GM12878 (cell line): ENCODE measurements around the gene FGF19. TPM values are rescaled to one million over a fixed set of nuclear protein-coding genes. Genes with fewer than 3 reads are reported as not detected.

Experiments
- ATAC-seq: fragments of 200-7000 bp; cut with Tn5 transposase; 3 replicates; pipeline ENCODE4 v1.9.1; 2020; ENCODE audit warnings: mild to moderate bottlenecking, moderate library complexity
- BruUV-seq: library from RNA; stranded (reverse); fragments of 400-500 nt; replicated peaks from 2 replicates; lab custom pipeline; 2021; lab: Mats Ljungman, UMichigan
- CTCF ChIA-PET: fragments of 300-600 bp; sonication (Branson Sonifier 250); formaldehyde crosslinking; extraction: SDS; loops from one replicate; lab custom pipeline; 2021; ENCODE audit warnings: inconsistent platforms; lab: Yijun Ruan, JAX
- POLR2A ChIA-PET: fragments of 350-600 bp; formaldehyde crosslinking; extraction: SDS; loops from one replicate; lab custom pipeline; 2021; ENCODE audit warnings: inconsistent platforms; lab: Charles Lee
- RAD21 ChIA-PET: fragments of 300-600 bp; sonication (Branson Sonifier 250); formaldehyde crosslinking; loops from one replicate; lab custom pipeline; 2023; ENCODE audit warnings: antibody characterized with exemption; ENCODE audit not compliant: unreplicated experiment; lab: Charles Lee
- SMC1A ChIA-PET: fragments of 300-600 bp; sonication (Branson Sonifier 250); formaldehyde crosslinking; loops from one replicate; lab custom pipeline; 2023; ENCODE audit not compliant: unreplicated experiment, uncharacterized antibody; lab: Charles Lee
- DNase-seq: peaks from one replicate; pipeline ENCODE4 v3.0.0-alpha.2; 2011; ENCODE audit warnings: low read depth, low spot score
- FAIRE-seq: peaks from 3 replicates; lab custom pipeline; 2011; peaks lifted over from hg19 to GRCh38; lab: Jason Lieb, UNC
- H2AFZ ChIP-seq: 2 replicates; pipeline ENCODE4 v1.6.0; 2011; ENCODE audit warnings: low read depth, low read length, control low read depth; ENCODE audit not compliant: control insufficient read depth
- H3K27ac ChIP-seq: 2 replicates; pipeline ENCODE4 v1.5.1; 2011; ENCODE audit warnings: control low read depth; ENCODE audit not compliant: control insufficient read depth, insufficient read depth
- H3K27me3 ChIP-seq, 2 experiments: replicated peaks in 1 of 2; 2 replicates each; pipeline versions ENCODE4 v1.6.0 to v1.6.1; 2011; ENCODE audit warnings: low read length in 1 of 2; ENCODE audit not compliant: control insufficient read depth in 2 of 2, insufficient read depth in 2 of 2
- H3K36me3 ChIP-seq, 2 experiments: 2 replicates each; pipeline ENCODE4 v1.5.1; 2011; ENCODE audit warnings: low read length in 1 of 2; ENCODE audit not compliant: control insufficient read depth in 2 of 2, insufficient read depth in 2 of 2
- H3K4me1 ChIP-seq: 2 replicates; pipeline ENCODE4 v1.6.1; 2011; ENCODE audit warnings: mild to moderate bottlenecking, low read length, moderate library complexity, mixed read lengths; ENCODE audit not compliant: control insufficient read depth, insufficient read depth
- H3K4me2 ChIP-seq: 2 replicates; pipeline ENCODE4 v1.6.0; 2011; ENCODE audit warnings: control low read depth; ENCODE audit not compliant: control insufficient read depth, insufficient read depth
- H3K4me3 ChIP-seq: fragments of 200-600 bp; sonication (generic); 2 replicates; pipeline ENCODE4 v1.5.1; 2016
- H3K79me2 ChIP-seq: 2 replicates; pipeline ENCODE4 v1.6.0; 2011; ENCODE audit warnings: low read length; ENCODE audit not compliant: control insufficient read depth, insufficient read depth
- H3K9ac ChIP-seq: 2 replicates; pipeline ENCODE4 v1.8.0; 2011; ENCODE audit warnings: low read length, control low read depth, mixed read lengths; ENCODE audit not compliant: control insufficient read depth, insufficient read depth
- H3K9me3 ChIP-seq: replicated peaks from 3 replicates; pipeline ENCODE4 v1.5.1; 2011; ENCODE audit warnings: mild to moderate bottlenecking, low read length; ENCODE audit not compliant: control insufficient read depth, insufficient read depth
- H4K20me1 ChIP-seq: 2 replicates; pipeline ENCODE4 v1.6.0; 2011; ENCODE audit not compliant: control insufficient read depth, insufficient read depth
- CBX5 ChIP-seq: sonication (generic); IDR thresholded peaks from 2 replicates; pipeline ENCODE4 v1.6.1; 2016; ENCODE audit warnings: low read depth, moderate library complexity, mild to moderate bottlenecking, inconsistent platforms
- EZH2 ChIP-seq: IDR thresholded peaks from 2 replicates; pipeline ENCODE4 v1.6.1; 2012; ENCODE audit warnings: low read depth, mild to moderate bottlenecking, control low read depth, inconsistent platforms, low read length, borderline replicate concordance; ENCODE audit not compliant: control insufficient read depth
- FOXK2 ChIP-seq: fragments of 450-650 bp; IDR thresholded peaks from 2 replicates; pipeline ENCODE4 v1.6.1; 2017; ENCODE audit warnings: mild to moderate bottlenecking, moderate library complexity
- MEF2A ChIP-seq: IDR thresholded peaks from 2 replicates; pipeline ENCODE4 v1.6.1; 2011; ENCODE audit warnings: low read depth, mild to moderate bottlenecking, low read length, moderate library complexity; ENCODE audit not compliant: insufficient read depth
- PML ChIP-seq: IDR thresholded peaks from 2 replicates; pipeline ENCODE4 v1.6.1; 2012; ENCODE audit warnings: low read length, inconsistent platforms
- POLR2AphosphoS5 ChIP-seq: IDR thresholded peaks from 2 replicates; pipeline ENCODE4 v1.6.1; 2011; ENCODE audit warnings: mild to moderate bottlenecking, low read length, inconsistent platforms
- SPI1 ChIP-seq: IDR thresholded peaks from 2 replicates; pipeline ENCODE4 v1.6.1; 2011; ENCODE audit warnings: low read depth, mild to moderate bottlenecking, low read length, moderate library complexity, borderline replicate concordance; ENCODE audit not compliant: insufficient read depth
- SRF ChIP-seq, 2 experiments: IDR thresholded peaks; 2 replicates each; pipeline ENCODE4 v1.6.1; 2011; ENCODE audit warnings: low read depth in 2 of 2, low read length in 2 of 2, mild to moderate bottlenecking in 1 of 2, moderate library complexity in 1 of 2
- TCF7 ChIP-seq: IDR thresholded peaks from 2 replicates; pipeline ENCODE4 v1.6.1; 2014; ENCODE audit warnings: antibody characterized with exemption, borderline replicate concordance
- WGBS: methylation state at CpG from one replicate; pipeline ENCODE4 v1.1.6; 2016; ENCODE audit warnings: low lambda C conversion rate; ENCODE audit not compliant: insufficient replicate concordance, insufficient coverage; ENCODE audit errors: missing lambda C conversion rate; 5-methylcytosine and 5-hydroxymethylcytosine counted together
- in situ Hi-C: fragments of 300-500 bp; cut with MboI; formaldehyde crosslinking; loops from 9 replicates; pipeline ENCODE4 v1.14.3; 2018; ENCODE audit warnings: mixed read lengths
- intact Hi-C: fragments of 100-400 bp; cut with micrococcal nuclease; formaldehyde crosslinking; loops from one replicate; pipeline ENCODE4 v1.14.2; 2022; ENCODE audit not compliant: unreplicated experiment
- polyA plus RNA-seq, 11 experiments: library from polyadenylated mRNA; depleted of rRNA in 4 of 11; unstranded in 6 of 11; stranded (reverse) in 5 of 11; fragments of >200 nt; fragmentation: Nextera tagmentation in 4 of 11; fragmentation: Illumina TruSeq in 1 of 11; extraction: Ambion mirVana in 4 of 11; extraction: Trizol in 1 of 11; gene quantifications; 1 replicate in 1 of 11; 2 replicates in 10 of 11; pipeline versions ENCODE4 v1.2.1 to v1.2.3, GENCODE V29; 2011 to 2016; ENCODE audit warnings: inconsistent platforms in 2 of 11, missing spikeins in 2 of 11, low read depth in 1 of 11
- total RNA-seq, 4 experiments: library from RNA; depleted of rRNA in 3 of 4; stranded (reverse); fragments of >200 nt in 3 of 4; fragmentation: Illumina TruSeq in 1 of 4; extraction: Trizol in 1 of 4; gene quantifications; 2 replicates each; pipeline versions ENCODE4 v1.2.1 to v1.2.3, GENCODE V29; 2013 to 2021
- TF ChIP-seq, protein P1 (sequence below): IDR thresholded peaks from 2 replicates; pipeline ENCODE4 v1.6.1; 2012; ENCODE audit warnings: low read depth, low read length, improper control_type of control experiment

The FGF19 gene
- total and polyA plus RNA-seq, 10 of the 15 experiments (the other 5 are each of a cell fraction or from before 2014, with no cell fraction given): 0.08 TPM; not detected in 9

DNA sequence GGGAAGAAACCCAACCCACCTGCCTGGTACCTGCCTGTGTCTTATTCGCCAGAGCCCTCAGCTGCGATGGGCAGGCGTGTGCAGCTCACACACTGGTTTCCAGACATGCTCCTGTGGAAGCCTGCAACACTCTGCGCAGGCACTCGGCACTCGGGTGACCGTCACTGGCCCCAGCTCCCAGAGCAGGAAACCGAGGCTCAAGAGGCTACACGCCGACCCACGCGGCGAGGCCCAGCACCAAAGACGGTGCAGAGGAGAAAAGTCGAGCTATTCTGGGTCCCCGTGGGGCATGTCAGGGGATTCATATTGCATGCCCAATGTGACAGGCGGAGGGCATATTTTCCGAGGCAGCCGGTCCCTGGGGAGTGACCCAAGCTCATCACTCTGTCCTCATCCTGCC is 11.6 kb upstream of the FGF19 start:
- H3K9me3 ChIP-seq: no peaks in the 10 kb centered on the region; the same call in 2 of the 3 replicates
- BruUV-seq: no TSS peak
- peaks cover 0 to 3% of the 10 kb centered on the region in 2 experiments; a peak in 3 of 4 replicates for H3K27me3 ChIP-seq
- FAIRE-seq (no peak), DNase-seq (no peak), ATAC-seq (no peak)
- H3K4me2 ChIP-seq: no peak overlapping the region
- H3K79me2 ChIP-seq: no peaks in the 10 kb centered on the region
- no peak overlapping the region for H2AFZ ChIP-seq
- SMC1A ChIA-PET: no interaction called here
- 53% methylated on average over 19 of the region's 19 CpGs for WGBS
- H3K4me1 ChIP-seq: no peaks in the 10 kb centered on the region
- in situ Hi-C loops (no loop called here), intact Hi-C loops (no loop called here)
- H4K20me1 ChIP-seq: no peaks in the 10 kb centered on the region
- TF ChIP-seq, protein P1, sequence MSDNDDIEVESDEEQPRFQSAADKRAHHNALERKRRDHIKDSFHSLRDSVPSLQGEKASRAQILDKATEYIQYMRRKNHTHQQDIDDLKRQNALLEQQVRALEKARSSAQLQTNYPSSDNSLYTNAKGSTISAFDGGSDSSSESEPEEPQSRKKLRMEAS: no peak
- TF ChIP-seq FOXK2 (no peak), TCF7 (no peak)
- H3K9ac ChIP-seq: no peak overlapping the region
- POLR2A ChIA-PET: no interaction called here
- no peak overlapping the region for H3K27ac ChIP-seq
- H3K36me3 ChIP-seq: no peaks in the 10 kb centered on the region
- RAD21 ChIA-PET: no interaction called here
- CTCF ChIA-PET: interaction anchor here (0.6 to 1.0 kb wide), 3 partner anchors 9 to 174 kb away, joined by 3 read pairs; no protein-coding TSS in a partner anchor
- H3K4me3 ChIP-seq: no peak overlapping the region

DNA sequence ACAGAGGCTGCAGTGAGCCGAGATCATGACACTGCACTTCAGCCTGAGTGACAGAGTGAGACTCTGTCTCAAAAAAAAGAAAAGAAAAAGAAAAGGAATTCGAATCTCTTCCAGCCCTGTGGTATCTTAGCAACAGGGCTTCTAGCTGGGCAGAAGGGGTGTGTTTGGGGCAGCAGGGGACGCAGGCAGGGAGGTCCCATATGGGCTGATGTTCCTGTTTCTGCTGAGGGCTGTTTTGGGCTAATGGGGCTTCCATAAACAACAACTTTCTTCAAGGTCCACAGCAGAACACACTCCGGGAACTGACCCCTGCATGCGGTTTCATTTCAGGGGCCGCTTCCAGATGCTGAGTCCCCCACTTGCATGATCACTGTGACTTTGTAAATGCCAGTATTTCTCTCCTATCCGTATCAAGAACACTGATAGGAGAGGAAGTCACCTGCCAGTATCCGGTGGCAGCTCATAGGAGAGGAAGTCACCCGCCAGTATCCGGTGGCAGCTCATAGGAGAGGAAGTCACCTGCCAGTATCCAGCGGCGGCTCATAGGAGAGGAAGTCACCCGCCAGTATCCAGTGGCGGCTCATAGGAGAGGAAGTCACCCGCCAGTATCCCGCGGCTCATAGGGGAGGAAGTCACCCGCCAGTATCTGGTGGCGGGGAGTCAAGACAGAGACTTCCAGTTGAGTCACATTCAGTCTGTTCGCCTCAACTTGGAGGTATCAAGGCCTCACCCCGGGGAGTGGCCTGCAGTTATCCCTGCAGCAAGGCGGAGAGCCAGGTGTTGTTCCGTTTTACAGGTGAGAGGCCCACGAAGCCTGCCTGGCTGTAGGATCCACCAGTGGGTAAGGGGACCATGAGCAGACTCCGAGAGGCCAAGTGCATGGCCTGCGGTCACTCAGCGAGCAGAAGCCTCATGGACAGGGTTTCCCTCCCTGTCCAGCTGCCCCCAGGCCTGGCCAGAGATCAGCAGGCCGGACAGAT is 8.3 kb upstream of the FGF19 start:
- H3K79me2 ChIP-seq: no peaks in the 10 kb centered on the region
- no peak overlapping the region for H3K4me3 ChIP-seq
- no peaks in the 10 kb centered on the region for H3K36me3 ChIP-seq
- no peak overlapping the region for H3K27ac ChIP-seq
- no peaks in the 10 kb centered on the region for H4K20me1 ChIP-seq
- H2AFZ ChIP-seq: no peak overlapping the region
- peaks cover 0 to 2% of the 10 kb centered on the region in 2 experiments; a peak in 2 of 4 replicates for H3K27me3 ChIP-seq
- intact Hi-C loops (no loop called here), in situ Hi-C loops (no loop called here)
- CTCF ChIA-PET: no interaction called here
- RAD21 ChIA-PET: no interaction called here
- no peak for DNase-seq
- FAIRE-seq: no peak
- H3K9ac ChIP-seq: no peak overlapping the region
- H3K4me1 ChIP-seq: no peaks in the 10 kb centered on the region
- no peak for ATAC-seq
- H3K4me2 ChIP-seq: no peak overlapping the region
- H3K9me3 ChIP-seq: no peaks in the 10 kb centered on the region; the same call in 2 of the 3 replicates
- SMC1A ChIA-PET: no interaction called here
- POLR2A ChIA-PET: no interaction called here
- BruUV-seq: no TSS peak
- 26% methylated on average over 28 of the region's 28 CpGs for WGBS
- TF ChIP-seq CBX5 (no peak), MEF2A (no peak), SPI1 (peak; percentile 9; the same call in 1 of the 2 replicates), SRF (IDR thresholded peaks at IDR 0.05; ENCODE audit: low read depth in 2 of 2, low read length in 2 of 2) (no peak), EZH2 (no peak), POLR2AphosphoS5 (no peak), PML (no peak)
